ENCODE results near the gene DBX2.
"Not testable (repeated sequence)": the region's sequence is repeated elsewhere in the genome, so short reads cannot be mapped to it uniquely, and the experiment has no call there.

DBX2 gene

GRCh38 chr12:45050751-45051571 is at the start of gene DBX2:
TSS of gene DBX2 (minus strand) at chr12:45051099. CDS start at chr12:45050927, 172 bp downstream.
- DNase-seq (ENCODE audit: low read depth): no peak

GRCh38 chr12:45098766-45099165 is 47.9 kb upstream of the DBX2 start:
- no peak for DNase-seq (ENCODE audit: low read depth)

GRCh38 chr12:45095417-45095816 is 44.5 kb upstream of the DBX2 start:
- not testable (repeated sequence) for DNase-seq (ENCODE audit: low read depth)

- no peak for DNase-seq (ENCODE audit: low read depth)
These were observed 42.2 kb upstream of the DBX2 start for GRCh38 chr12:45093051-45093450.

GRCh38 chr12:45089411-45090075 is 38.6 kb upstream of the DBX2 start:
- no peak for DNase-seq (ENCODE audit: low read depth)

GRCh38 chr12:45088608-45089007 is 37.7 kb upstream of the DBX2 start:
- no peak for DNase-seq (ENCODE audit: low read depth)

- not testable (repeated sequence) for DNase-seq (ENCODE audit: low read depth)
These were observed 33.3 kb upstream of the DBX2 start for GRCh38 chr12:45084248-45084647.

- DNase-seq (ENCODE audit: low read depth): no peak
These were observed 26.4 kb upstream of the DBX2 start for GRCh38 chr12:45077251-45077650.

- DNase-seq (ENCODE audit: low read depth): no peak
These were observed 25.6 kb upstream of the DBX2 start for GRCh38 chr12:45076417-45077026.

- no peak for DNase-seq (ENCODE audit: low read depth)
These were observed 24.8 kb upstream of the DBX2 start for GRCh38 chr12:45075587-45076282.

GRCh38 chr12:45065125-45065626 is 14.3 kb upstream of the DBX2 start:
- DNase-seq (ENCODE audit: low read depth): no peak

GRCh38 chr12:45060976-45061375 is 10.1 kb upstream of the DBX2 start:
- no peak for DNase-seq (ENCODE audit: low read depth)

GRCh38 chr12:45051572-45052125 is 750 bp upstream of the DBX2 start:
- DNase-seq (ENCODE audit: low read depth): no peak

- no peak for DNase-seq (ENCODE audit: low read depth)
These were observed 768 bp downstream of the DBX2 start for GRCh38 chr12:45049912-45050750.

- DNase-seq (ENCODE audit: low read depth): no peak
These were observed 8.3 kb downstream of the DBX2 start for GRCh38 chr12:45042599-45042998.

GRCh38 chr12:45040977-45041376 is 9.9 kb downstream of the DBX2 start:
- no peak for DNase-seq (ENCODE audit: low read depth)

GRCh38 chr12:45039757-45040156 is 11.1 kb downstream of the DBX2 start:
- DNase-seq (ENCODE audit: low read depth): no peak

- no peak for DNase-seq (ENCODE audit: low read depth)
These were observed 16.0 kb downstream of the DBX2 start for GRCh38 chr12:45034861-45035265.

GRCh38 chr12:45017916-45018315 is 33.0 kb downstream of the DBX2 start:
- DNase-seq (ENCODE audit: low read depth): no peak

- DNase-seq (ENCODE audit: low read depth): no peak
These were observed 36.5 kb downstream of the DBX2 start for GRCh38 chr12:45014396-45014795.

- no peak for DNase-seq (ENCODE audit: low read depth)
These were observed 38.1 kb downstream of the DBX2 start for GRCh38 chr12:45012749-45013148.
